GM19239 (cell line): ENCODE results near the gene STX2.
A peak's percentile ranks its signal among the peaks of the same experiment; 100 is the strongest.
"Not testable (repeated sequence)": the region's sequence is repeated elsewhere in the genome, so short reads cannot be mapped to it uniquely, and the experiment has no call there.

Experiments
- DNase-seq: peaks from one replicate; pipeline ENCODE4 v3.0.0; 2011; ENCODE audit warnings: low spot score; ENCODE audit not compliant: insufficient read length
- FAIRE-seq: peaks from 2 replicates; lab custom pipeline; 2011; peaks lifted over from hg19 to GRCh38; lab: Jason Lieb, UNC

STX2 gene

DNA sequence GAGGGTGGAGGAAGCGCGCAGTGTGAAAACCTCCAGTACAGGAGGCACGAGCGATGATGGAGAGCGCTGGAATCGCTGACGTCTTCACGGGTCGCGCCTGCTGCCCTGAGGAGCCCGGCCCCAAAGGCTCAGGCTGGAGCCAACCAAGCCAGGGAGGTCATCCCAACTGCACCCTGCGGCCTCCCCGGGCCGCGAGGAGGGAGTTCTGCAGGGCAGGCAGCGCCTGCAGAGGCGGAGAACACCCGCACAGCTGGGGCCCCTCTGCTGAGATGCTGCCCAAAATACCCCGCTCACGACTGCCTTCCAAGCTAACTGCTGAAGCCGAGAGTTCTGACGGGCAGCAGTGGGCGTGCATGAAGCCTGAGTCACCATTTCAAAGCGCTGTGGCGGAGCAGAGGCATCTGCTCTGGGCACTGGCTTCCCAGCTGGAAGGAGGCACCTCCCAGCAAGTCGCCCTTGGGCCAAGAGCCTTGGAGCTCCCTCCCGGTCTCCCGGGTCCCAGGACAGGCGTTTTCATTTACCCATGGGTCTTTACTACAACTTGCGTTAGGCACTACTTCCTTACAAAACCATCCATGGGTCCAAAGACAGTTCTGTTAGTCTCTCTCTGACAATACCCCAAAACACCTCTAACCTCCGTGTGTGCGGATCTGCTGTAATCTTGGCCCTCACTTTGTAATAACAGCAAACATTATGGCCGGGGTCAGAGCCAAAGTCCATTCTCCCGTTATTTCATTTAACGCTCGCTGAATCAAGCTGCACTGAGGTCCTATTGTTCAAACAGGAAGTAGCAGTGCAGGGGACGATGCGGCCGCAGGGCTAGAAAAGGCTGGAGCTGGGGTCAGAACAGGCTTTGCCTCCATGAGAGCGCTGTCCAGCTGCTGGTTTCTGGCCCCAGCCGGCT is 62.8 kb downstream of the STX2 start:
- FAIRE-seq (no peak), DNase-seq (no peak)

DNA sequence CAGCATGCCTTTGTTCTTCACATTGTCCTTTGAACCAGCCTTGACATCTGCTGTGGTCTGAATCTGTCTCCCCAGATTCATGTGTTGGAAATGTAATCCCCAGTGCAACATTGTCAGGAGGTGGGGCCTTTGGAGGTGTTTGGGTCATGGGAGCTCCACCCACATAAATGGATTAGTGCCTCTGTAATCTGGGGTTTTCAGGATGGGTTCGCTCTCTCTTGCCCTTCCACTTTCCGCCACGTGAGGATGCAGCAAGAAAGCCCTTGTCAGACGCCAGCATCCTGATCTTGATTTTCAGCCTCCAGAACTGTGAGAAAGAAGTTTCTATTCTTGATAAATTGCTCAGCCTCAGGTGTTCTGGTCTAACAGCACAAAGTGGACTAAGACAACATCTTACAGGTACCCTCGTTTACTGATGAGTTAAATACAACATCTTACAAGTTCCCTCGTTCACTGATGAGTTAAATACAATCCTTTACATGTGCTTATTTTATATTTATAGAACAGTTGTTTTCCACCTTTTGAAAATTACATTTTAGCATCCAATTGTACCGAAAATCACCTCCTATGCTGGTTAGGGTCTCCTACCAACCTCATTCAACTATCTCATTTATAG is 68.5 kb downstream of the STX2 start:
- no peak for FAIRE-seq
- no peak for DNase-seq

DNA sequence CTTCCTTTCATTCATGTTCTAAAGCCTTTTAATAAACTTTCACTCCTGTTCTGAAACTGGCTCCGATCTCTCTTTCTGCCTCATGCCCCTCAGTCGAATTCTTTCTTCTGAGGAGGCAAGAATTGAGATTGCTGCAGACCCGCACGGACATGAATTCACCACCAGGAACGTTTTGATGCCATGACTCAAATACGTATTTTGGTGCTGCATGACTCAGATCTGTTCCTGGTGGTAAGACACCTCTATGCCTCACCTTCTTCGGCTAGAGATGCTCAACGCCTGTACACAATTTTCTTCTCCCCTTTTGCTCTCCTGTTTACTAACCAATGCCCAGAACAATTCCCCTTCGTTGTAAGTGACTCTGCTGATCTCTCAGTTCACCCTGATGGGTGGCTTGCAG is 70.9 kb downstream of the STX2 start:
- FAIRE-seq, result no peak
- DNase-seq, result no peak

DNA sequence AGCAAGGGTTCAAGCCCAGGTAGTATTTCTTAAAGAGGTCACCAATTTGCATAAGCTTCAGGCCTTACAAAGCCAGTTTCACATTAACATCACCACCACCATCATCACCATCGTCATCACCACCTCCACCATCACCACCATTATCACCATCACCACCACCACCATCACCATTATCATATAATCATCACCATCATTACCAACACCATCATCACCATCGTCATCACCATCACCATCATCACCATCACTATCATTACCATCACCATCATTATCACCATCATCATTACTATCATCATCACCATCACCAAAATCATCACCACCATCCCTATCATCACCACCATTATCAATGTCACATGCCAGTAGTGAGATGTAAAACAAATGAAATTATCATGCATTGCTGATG is 72.6 kb downstream of the STX2 start:
- FAIRE-seq (no peak), DNase-seq (no peak)

DNA sequence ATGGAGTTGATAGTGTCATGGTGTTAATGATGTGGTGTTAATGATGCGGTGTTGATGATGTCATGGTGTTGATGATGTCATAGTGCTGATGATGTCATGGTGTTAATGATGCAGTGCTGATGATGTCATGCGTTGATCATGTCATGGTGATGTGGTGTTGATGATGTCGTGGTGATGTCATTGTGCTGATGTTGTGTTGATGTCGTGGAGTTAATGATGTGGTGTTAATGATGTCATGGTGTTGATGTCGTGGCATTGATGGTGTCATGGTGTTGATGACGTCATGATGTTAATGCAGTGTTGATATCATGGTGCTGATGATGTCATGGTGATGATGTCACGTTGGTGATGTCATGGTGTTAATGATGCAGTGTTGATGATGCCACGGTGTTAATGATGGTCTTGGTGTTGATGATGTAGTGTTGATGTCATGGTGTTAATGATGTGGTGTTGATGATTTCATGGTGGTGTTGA is 73.8 kb downstream of the STX2 start:
- no peak for DNase-seq
- FAIRE-seq, result peak; percentile 45

DNA sequence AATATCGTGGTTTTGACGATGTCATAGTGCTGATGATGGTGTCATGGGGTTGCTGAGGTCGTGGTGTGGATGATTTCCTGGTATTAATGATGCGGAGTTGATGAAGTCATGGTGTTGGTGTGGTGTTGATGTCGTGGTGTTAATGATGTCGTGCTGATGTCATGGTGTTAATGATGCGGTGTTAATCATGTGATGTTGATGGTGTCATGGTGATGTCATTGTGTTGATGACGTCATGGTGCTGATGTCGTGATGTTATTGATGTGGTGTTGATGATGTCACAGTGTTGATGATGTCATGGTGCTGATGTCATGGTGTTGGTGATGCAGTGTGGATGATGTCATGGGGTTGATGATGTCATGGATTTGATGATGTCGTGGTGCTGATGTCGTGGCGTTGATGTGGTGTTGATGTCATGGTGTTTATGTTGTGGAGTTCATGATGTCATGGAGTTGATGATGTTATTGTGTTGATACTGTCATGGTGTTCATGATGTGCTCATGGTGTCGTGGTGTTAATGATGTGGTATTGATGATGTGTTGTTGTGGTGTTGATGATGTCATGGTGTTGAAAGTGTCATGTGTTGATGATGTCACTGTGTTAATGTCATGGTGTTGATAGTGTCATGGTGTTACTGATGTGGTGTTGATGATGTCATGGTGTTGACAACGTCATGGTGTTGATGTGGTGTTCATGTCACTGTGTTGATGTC is 74.4 kb downstream of the STX2 start:
- FAIRE-seq (no peak), DNase-seq (no peak)

DNA sequence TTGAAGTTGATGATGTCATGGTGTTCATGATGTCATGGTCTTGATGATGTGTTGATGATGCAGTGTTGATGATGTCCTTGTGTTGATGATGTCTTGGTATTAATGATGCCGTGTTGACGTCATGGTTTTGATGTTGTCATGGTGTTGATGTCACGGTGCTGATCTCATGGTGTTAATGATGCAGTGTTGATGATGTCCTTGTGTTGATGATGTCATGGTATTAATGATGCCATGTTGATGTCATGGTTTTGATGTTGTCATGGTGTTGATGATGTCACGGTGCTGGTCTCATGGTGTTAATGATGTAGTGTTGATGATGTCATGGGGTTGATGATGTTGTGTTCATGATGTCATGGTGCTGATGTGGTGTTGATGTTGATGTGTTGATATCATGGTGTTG is 75.0 kb downstream of the STX2 start:
- FAIRE-seq (no peak), DNase-seq (no peak)

DNA sequence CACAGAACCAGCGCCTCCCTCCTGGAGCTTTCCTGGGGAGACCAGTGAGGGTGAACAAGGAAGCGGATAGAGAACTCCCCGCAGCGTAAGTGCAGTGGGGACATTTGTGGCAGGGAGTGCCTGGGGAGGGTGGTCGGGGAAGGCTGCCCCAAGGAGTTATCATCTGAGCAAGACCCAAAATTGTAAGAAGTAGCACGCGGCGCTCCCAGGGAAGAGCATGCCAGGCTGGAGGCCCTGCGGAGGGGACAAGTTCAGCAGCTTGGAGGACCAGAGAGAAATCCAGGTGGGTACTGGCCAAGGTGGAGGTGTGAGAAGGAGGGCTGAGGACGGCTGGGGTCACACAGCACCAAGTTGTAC is 76.8 kb downstream of the STX2 start:
- DNase-seq, result no peak
- no peak for FAIRE-seq

DNA sequence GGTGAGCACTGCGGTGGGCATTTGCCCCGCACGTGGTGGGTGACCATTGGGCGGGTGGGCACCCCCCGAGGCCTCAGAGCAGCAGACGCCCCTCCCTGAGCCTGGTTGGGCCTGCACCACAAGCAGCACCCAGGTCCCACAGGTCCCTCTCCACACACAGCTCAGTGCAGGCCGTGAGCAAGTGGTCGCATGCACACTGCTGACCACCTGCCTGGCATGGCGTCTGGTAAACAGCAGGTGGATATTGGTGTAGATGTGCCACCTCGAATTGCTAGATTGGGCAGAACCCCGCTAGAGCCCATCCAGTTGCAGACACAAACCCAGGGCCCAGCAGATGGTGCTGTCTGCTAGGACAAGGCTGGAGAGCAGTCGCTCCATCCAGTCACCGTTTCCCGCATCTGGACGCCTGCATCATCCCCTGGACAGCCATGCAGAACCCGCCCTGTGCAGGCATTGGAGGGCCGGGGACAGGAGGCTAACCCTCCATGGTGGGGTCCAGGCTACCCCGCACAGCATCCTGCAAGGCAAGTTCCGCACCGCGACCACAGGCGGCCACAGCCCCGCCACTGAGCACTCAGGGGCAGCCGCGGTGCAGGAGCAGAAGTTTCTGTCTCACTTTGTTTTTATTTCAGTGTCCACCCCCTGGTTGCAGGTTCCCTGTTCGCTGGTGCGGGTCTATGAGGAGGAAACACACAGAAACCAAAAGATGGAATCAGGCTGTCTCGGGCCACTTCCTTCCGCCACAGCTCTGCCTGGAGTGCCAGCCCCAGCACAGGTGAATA is 77.3 kb downstream of the STX2 start:
- FAIRE-seq, result no peak
- peak; percentile 47 for DNase-seq

DNA sequence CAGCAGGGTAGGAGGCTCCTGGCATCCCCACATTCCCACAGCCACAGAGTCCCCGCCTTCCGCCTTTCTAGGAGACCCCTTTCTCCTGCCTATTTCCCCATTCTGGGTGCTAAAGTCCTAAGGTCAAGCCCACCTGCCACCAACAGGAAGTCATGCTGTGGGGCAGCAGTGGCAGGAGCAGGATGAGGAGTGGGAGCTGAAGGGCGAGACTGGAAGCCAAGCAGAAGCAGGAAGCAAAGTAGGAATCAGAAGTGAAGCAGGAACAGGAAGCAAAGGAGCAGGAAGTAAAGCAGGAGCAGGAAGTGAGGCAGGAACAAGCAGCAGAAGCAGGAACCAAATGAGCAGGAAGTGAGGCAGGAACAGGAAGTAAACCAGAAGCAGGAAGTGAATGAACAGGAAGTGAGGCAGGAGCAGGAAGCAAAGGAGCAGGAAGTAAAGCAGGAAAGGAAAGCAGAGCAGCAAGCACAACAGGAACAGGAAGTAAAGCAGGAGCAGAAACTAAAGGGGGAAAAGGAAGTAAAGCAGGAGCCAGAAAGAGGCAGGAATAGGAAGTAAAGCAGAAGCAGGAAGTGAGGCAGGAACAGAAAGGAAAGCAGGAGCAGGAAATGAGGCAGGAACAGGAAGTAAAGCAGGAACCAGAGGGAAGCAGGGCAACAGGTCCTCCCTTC is 84.7 kb downstream of the STX2 start:
- FAIRE-seq (no peak), DNase-seq (no peak)

DNA sequence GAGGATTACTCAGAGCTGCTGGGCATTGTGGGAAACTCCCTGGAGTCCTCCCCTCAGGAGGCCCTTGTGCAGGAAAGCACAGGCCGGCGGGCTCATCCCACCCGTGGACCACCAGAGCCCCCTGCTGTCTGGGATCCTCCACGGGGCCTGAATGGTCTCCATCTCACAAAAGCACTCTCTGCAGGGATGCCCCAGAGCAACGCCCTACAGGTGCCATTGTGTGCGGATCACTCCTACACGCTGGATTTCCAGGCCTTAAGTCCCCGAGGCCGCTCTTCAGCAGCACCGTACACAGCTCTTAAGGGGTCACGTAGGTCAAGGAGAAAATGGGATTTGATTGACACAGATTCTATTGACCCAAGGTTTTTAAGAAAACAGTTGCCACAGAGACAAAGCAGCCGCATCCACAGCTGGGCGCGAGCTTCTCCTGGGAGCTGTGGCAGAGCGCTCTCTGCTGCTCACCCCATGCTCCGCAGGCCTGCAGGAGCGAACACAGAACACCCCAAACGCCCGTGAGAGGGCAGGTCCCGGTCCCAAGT is 86.3 kb downstream of the STX2 start:
- no peak for DNase-seq
- no peak for FAIRE-seq

DNA sequence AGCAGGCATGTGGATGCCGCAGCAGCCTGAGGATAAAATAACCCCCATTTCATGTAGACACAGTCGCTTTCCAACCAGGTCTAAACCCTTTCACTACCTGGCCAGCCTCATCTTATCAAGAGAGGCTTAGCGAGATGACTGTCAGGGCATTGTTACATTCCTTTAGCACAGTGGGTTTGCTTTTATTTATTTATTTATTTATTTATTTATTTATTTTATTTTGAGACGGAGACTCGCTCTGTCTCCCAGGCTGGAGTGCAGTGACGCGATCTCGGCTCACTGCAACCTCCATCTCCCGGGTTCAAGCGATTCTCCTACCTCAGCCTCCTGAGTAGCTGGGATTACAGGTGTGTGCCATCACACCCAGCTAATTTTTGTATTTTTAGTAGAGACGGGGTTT is 87.0 kb downstream of the STX2 start:
- not testable (repeated sequence) for DNase-seq, FAIRE-seq

DNA sequence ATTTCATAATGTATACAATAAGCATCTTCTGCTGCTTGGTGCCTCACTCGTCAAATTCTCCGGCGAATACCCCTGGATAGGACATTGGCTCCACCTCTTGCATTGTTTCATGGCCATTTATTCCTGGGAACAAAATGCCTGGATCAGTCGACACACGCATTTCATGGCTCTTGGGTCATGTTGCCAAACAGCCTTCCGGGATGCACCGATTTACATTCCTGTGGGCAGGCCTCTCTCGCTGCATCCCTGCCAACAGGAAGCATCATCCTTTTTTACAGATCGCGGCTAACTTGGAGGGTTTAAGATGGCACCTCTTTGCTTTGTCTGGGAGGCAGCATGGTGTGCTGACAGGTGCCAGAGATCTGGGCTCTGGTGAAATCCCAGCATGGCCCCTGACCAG is 90.3 kb downstream of the STX2 start:
- FAIRE-seq, result no peak

DNA sequence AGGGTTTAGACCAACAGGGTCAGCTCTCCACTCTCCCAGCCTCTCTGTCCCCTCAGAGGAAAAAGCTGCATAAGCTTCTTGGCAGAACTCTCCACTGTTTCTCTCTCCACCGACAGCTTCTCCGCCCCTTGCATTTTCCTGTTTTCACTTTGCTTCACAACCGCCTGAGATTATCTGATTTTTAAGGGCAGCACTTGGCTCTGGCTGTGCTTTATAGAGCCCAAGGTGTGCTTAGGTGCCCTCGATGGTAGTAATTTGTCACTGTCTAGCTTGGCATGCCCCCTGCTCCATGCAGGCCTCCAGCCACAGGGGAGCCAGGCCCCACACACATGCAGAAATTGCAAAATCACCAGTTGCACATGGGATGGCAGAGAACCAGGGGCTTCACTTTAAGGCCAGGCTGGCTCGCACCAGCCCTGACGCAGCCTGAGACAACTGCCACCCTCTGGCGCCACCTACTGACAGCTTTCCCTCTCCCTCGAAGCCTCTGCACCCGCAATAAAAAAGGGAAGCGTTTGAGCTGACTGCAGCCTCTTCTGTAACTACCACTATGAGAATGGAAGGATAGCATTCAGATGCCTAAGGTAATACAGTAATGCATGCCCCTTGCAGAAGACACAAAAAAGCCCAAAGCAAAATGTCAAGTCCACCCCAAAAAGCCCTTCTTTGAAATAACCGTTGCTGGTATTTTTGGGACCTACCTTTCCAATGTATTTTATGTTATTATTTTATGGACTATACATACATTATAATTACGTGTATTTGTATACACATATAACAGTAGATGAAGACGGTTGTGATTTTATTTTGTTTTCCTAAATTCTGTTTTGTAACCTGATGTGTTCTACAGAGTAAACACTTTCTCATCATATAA is 90.9 kb downstream of the STX2 start:
- FAIRE-seq (peak; percentile 66), DNase-seq (peak; percentile 58)

More for the DNA sequence above, 90.3 kb downstream of the STX2 start:
- DNase-seq, result no peak

DNA sequence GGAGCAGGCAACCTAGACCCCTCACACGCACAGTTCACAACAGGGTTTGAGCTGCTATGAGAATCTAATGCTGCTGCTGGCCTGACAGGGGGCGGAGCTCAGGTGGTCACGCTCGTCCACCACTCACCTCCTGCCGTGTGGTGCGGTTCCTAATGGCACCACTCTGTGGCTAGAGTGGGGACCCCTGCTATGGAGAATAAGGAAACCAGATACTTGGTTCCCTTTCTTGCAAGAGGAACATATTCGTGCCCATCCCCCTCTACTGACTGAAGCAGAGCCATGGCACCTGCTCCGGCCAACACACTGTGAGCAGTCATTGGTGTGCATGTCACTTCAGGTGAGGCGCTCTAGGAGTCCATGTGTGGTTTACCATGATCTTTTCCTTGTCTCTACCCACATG is 92.5 kb downstream of the STX2 start:
- FAIRE-seq, result no peak
- DNase-seq, result no peak

DNA sequence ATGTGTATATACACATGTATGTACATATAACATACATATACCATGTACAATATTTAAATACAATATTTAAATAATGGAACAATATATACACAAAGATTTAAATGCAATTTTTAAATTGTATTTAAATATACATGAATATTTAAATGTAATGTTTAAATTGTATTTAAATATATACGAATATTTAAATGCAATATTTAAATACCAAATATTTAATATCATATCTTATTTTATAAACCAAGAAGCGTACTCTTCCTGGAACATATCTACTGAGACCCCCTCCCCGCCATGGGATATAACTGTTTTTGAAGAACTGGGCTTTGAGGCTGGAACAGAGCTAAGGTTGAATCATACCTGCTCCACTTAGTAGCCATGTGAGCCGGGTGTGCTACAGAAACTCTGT is 93.1 kb downstream of the STX2 start:
- no peak for DNase-seq
- no peak for FAIRE-seq

DNA sequence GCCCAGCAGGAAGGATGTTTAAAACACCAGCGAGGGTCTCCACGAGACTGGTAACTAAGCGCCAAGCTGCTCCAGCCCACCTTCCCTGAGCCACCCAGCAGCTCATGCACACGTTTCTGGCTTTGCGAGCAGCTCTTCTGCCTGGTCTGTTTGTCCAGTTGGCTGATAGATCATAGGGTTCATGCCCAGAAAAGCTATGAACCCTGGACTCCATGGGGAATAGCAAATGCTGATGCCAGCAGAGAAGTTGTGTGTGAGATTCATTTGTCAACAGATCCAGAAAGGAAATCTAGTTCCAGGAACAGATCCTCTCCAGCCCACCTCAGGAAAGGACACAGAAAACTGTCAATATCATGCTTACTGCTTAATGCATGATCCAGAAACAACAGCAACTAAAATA is 94.8 kb downstream of the STX2 start:
- DNase-seq, result no peak
- no peak for FAIRE-seq

DNA sequence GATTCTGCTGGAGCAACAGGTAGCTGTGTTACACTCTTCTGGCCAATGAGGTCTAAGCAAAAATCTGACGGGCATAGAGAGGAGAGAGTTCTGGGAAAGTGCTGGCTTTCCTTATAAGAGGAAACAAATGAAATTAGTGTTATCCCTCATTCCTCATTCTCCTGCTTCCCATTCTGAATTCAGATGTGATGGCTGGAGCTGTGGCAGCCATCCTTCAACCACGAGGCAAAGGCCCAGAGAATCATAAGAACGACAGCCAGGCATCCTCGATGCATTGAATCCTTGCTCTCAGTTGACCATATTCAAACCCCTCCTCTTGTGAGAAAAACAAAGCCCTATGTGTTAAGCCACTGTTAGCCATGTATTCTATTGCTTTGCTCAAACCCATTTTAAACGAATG is 95.4 kb downstream of the STX2 start:
- DNase-seq, result no peak
- FAIRE-seq, result no peak

DNA sequence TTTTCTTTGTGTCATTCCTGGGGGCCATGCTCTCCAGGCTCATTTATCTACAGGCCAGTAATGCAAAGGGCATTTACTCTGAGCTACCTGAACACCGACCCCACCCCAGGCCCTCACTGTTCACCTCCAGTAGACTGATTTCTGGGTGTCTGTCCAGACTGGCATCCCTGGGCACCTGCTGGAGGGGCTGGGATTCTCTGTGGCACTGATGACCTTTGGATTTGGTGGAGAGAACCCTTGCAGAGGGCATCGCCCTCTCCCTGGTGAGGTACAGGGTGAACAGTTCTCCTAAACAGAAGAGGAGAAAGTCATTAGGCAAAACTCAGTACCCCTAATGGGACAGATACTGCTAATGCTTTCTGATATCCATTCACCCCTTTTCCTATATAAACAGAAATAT is 95.9 kb downstream of the STX2 start:
- FAIRE-seq, result no peak
- no peak for DNase-seq
